HEK293 (cell line): Measurements from ENCODE around the gene FXYD5.

Experiments
- ATF2 ChIP-seq: fragments of 450-650 bp; formaldehyde crosslinking; IDR thresholded peaks from 2 replicates; pipeline ENCODE4 v1.5.1; 2016; ENCODE audit warnings: missing biosample characterization, missing genetic modification characterization, low read depth
- BCL11A ChIP-seq: fragments of 450-650 bp; formaldehyde crosslinking; IDR thresholded peaks from 2 replicates; pipeline ENCODE4 v1.5.1; 2016; ENCODE audit warnings: low read depth, missing biosample characterization, missing genetic modification characterization
- KLF10 ChIP-seq: fragments of 450-650 bp; IDR thresholded peaks from 2 replicates; pipeline ENCODE4 v1.5.1; 2018; ENCODE audit warnings: missing biosample characterization, mild to moderate bottlenecking, missing genetic modification characterization
- KLF17 ChIP-seq: fragments of 450-650 bp; formaldehyde crosslinking; IDR thresholded peaks from 2 replicates; pipeline ENCODE4 v1.5.1; 2016; ENCODE audit warnings: missing biosample characterization, missing genetic modification characterization
- KLF8 ChIP-seq: fragments of 450-650 bp; formaldehyde crosslinking; IDR thresholded peaks from 2 replicates; pipeline ENCODE4 v1.5.1; 2016; ENCODE audit warnings: missing biosample characterization, missing genetic modification characterization
- MZF1 ChIP-seq: fragments of 450-650 bp; formaldehyde crosslinking; IDR thresholded peaks from 2 replicates; pipeline ENCODE4 v1.5.1; 2017; ENCODE audit warnings: missing biosample characterization, missing genetic modification characterization, borderline replicate concordance
- OSR2 ChIP-seq: fragments of 450-650 bp; formaldehyde crosslinking; IDR thresholded peaks from 2 replicates; pipeline ENCODE4 v1.5.1; 2016; ENCODE audit warnings: missing biosample characterization, missing genetic modification characterization
- PBX3 ChIP-seq: sonication (generic); formaldehyde crosslinking; IDR thresholded peaks from 2 replicates; pipeline ENCODE4 v1.8.1; 2022; ENCODE audit warnings: mild to moderate bottlenecking, moderate library complexity, missing genetic modification reagents
- ZBTB20 ChIP-seq: fragments of 450-650 bp; formaldehyde crosslinking; IDR thresholded peaks from 2 replicates; pipeline ENCODE4 v1.5.1; 2016; ENCODE audit warnings: missing biosample characterization, missing genetic modification characterization
- ZEB2 ChIP-seq: fragments of 450-650 bp; formaldehyde crosslinking; IDR thresholded peaks from 2 replicates; pipeline ENCODE4 v1.5.1; 2016; ENCODE audit warnings: missing biosample characterization, missing genetic modification characterization
- ZFP41 ChIP-seq: fragments of 450-650 bp; formaldehyde crosslinking; IDR thresholded peaks from 2 replicates; pipeline ENCODE4 v1.5.1; 2016; ENCODE audit warnings: missing biosample characterization, missing genetic modification characterization, borderline replicate concordance
- ZNF2 ChIP-seq: fragments of 450-650 bp; formaldehyde crosslinking; IDR thresholded peaks from 2 replicates; pipeline ENCODE4 v1.5.1; 2016; ENCODE audit warnings: missing biosample characterization, missing genetic modification characterization
- ZNF335 ChIP-seq: fragments of 450-650 bp; formaldehyde crosslinking; conservative IDR thresholded peaks from 2 replicates; pipeline ENCODE4 v1.5.1; 2016; ENCODE audit warnings: missing biosample characterization, missing genetic modification characterization
- ZNF362 ChIP-seq: fragments of 450-650 bp; formaldehyde crosslinking; IDR thresholded peaks from 2 replicates; pipeline ENCODE4 v1.5.1; 2016; ENCODE audit warnings: missing biosample characterization, missing genetic modification characterization
- ZNF366 ChIP-seq: fragments of 450-650 bp; formaldehyde crosslinking; conservative IDR thresholded peaks from 2 replicates; pipeline ENCODE4 v1.5.1; 2016; ENCODE audit warnings: missing biosample characterization, missing genetic modification characterization
- ZNF488 ChIP-seq: fragments of 450-650 bp; formaldehyde crosslinking; IDR thresholded peaks from 2 replicates; pipeline ENCODE4 v1.5.1; 2016; ENCODE audit warnings: missing biosample characterization, missing genetic modification characterization
- ZNF514 ChIP-seq: fragments of 450-650 bp; formaldehyde crosslinking; IDR thresholded peaks from 2 replicates; pipeline ENCODE4 v1.5.1; 2016; ENCODE audit warnings: missing biosample characterization, missing genetic modification characterization
- ZNF549 ChIP-seq: fragments of 450-650 bp; IDR thresholded peaks from 2 replicates; pipeline ENCODE4 v1.5.1; 2018; ENCODE audit warnings: missing biosample characterization, missing genetic modification characterization, mild to moderate bottlenecking, inconsistent platforms, moderate library complexity
- ZNF610 ChIP-seq: fragments of 450-650 bp; formaldehyde crosslinking; IDR thresholded peaks from 2 replicates; pipeline ENCODE4 v1.5.1; 2016; ENCODE audit warnings: missing biosample characterization, missing genetic modification characterization, borderline replicate concordance
- ZNF792 ChIP-seq: fragments of 450-650 bp; formaldehyde crosslinking; IDR thresholded peaks from 2 replicates; pipeline ENCODE4 v1.5.1; 2016; ENCODE audit warnings: missing biosample characterization, missing genetic modification characterization
- ZSCAN18 ChIP-seq: fragments of 450-650 bp; formaldehyde crosslinking; IDR thresholded peaks from 2 replicates; pipeline ENCODE4 v1.5.1; 2016; ENCODE audit warnings: missing biosample characterization, missing genetic modification characterization
- TF ChIP-seq, protein P1 (sequence below): fragments of 450-650 bp; formaldehyde crosslinking; IDR thresholded peaks from 2 replicates; pipeline ENCODE4 v1.5.1; 2016; ENCODE audit warnings: missing biosample characterization, missing genetic modification characterization, borderline replicate concordance

FXYD5 gene

DNA sequence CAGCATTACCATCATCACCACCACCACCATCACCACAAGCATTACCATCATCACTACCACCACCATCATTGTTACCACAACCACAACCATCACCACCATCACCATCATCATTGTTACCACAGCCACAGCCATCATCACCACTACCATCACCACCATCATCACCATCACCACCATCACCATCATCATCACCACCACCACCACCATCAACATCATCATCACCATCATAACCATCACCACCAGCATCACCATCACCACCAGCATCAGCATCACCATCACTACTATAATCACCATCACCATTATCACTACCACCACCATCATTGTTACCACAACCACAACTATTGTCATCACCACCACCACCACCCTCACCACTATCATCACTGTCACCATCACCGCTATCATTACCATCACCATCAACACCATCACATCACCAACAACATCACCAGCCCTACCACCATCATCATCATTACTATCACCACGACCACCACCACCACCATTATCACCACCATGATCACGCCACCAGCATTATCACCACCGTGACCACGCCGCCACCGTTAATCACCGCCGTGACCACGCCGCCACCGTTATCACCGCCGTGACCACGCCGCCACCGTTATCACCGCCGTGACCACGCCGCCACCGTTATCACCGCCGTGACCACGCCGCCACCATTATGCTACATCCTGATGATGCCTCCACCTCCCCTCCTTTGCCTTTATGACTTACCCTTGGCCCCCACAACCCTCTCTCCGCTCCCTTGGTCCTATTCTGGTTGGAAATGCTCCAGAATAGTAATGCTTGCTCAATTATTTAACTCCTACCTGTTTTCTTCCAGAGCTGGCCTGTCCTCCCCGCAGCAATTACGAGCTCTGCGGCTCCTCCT lies 48.9 kb upstream of the FXYD5 start (continued):
- TF ChIP-seq, protein P1, sequence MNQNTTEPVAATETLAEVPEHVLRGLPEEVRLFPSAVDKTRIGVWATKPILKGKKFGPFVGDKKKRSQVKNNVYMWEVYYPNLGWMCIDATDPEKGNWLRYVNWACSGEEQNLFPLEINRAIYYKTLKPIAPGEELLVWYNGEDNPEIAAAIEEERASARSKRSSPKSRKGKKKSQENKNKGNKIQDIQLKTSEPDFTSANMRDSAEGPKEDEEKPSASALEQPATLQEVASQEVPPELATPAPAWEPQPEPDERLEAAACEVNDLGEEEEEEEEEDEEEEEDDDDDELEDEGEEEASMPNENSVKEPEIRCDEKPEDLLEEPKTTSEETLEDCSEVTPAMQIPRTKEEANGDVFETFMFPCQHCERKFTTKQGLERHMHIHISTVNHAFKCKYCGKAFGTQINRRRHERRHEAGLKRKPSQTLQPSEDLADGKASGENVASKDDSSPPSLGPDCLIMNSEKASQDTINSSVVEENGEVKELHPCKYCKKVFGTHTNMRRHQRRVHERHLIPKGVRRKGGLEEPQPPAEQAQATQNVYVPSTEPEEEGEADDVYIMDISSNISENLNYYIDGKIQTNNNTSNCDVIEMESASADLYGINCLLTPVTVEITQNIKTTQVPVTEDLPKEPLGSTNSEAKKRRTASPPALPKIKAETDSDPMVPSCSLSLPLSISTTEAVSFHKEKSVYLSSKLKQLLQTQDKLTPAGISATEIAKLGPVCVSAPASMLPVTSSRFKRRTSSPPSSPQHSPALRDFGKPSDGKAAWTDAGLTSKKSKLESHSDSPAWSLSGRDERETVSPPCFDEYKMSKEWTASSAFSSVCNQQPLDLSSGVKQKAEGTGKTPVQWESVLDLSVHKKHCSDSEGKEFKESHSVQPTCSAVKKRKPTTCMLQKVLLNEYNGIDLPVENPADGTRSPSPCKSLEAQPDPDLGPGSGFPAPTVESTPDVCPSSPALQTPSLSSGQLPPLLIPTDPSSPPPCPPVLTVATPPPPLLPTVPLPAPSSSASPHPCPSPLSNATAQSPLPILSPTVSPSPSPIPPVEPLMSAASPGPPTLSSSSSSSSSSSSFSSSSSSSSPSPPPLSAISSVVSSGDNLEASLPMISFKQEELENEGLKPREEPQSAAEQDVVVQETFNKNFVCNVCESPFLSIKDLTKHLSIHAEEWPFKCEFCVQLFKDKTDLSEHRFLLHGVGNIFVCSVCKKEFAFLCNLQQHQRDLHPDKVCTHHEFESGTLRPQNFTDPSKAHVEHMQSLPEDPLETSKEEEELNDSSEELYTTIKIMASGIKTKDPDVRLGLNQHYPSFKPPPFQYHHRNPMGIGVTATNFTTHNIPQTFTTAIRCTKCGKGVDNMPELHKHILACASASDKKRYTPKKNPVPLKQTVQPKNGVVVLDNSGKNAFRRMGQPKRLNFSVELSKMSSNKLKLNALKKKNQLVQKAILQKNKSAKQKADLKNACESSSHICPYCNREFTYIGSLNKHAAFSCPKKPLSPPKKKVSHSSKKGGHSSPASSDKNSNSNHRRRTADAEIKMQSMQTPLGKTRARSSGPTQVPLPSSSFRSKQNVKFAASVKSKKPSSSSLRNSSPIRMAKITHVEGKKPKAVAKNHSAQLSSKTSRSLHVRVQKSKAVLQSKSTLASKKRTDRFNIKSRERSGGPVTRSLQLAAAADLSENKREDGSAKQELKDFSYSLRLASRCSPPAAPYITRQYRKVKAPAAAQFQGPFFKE = peak; percentile 77; the same call in 1 of the 2 replicates
- TF ChIP-seq ZNF610 (tag by site-specific recombination) (no peak), ZNF362 (tag by site-specific recombination) (no peak), ZEB2 (tag by site-specific recombination) (no peak), BCL11A (tag by site-specific recombination) (no peak), PBX3 (no peak), ZNF2 (tag by site-specific recombination) (no peak), MZF1 (no peak), OSR2 (tag by site-specific recombination) (no peak), ZNF488 (peak; percentile 16; the same call in 1 of the 2 replicates), ZNF366 (tag by site-specific recombination) (no peak), ZNF549 (tag by site-specific recombination) (no peak), KLF10 (tag by site-specific recombination) (no peak), KLF17 (no peak), ZNF792 (no peak), ZBTB20 (tag by site-specific recombination) (peak; percentile 17; the same call in 1 of the 2 replicates), ZSCAN18 (tag by site-specific recombination) (0 out of 2 replicates have a peak, but pooled peaks have one; percentile 10), KLF8 (tag by site-specific recombination) (no peak), ZNF335 (no peak), ZNF514 (tag by site-specific recombination) (no peak; the same call in 1 of the 2 replicates), ATF2 (tag by site-specific recombination) (no peak), ZFP41 (tag by site-specific recombination) (no peak)
